PFSK-1 (cell line): ENCODE data around the gene ENO1.

Experiments used
- FOXP2 ChIP-seq: optimal IDR thresholded peaks from 2 replicates; pipeline ENCODE3; 2011; ENCODE audit warnings: borderline replicate concordance, control low read depth, inconsistent platforms; ENCODE audit not compliant: insufficient read depth; ENCODE audit errors: extremely low read length, extremely low read depth
- POLR2AphosphoS5 ChIP-seq: IDR thresholded peaks from 2 replicates; pipeline ENCODE4 v1.6.1; 2012; ENCODE audit warnings: low read depth, mild to moderate bottlenecking, control low read depth, low read length, moderate library complexity
- SIN3A ChIP-seq: IDR thresholded peaks from 2 replicates; pipeline ENCODE4 v1.6.1; 2012; ENCODE audit warnings: mild to moderate bottlenecking, low read length, moderate library complexity, borderline replicate concordance; ENCODE audit not compliant: insufficient read depth
- TAF1 ChIP-seq: IDR thresholded peaks from 2 replicates; pipeline ENCODE4 v1.6.1; 2012; ENCODE audit warnings: low read length, control low read depth, borderline replicate concordance; ENCODE audit not compliant: insufficient read depth
- TF ChIP-seq, protein P1 (sequence below), 2 experiments: IDR thresholded peaks; 2 replicates each; pipeline versions ENCODE4 v1.6.1 to v1.8.0; 2011 to 2012; ENCODE audit warnings: low read depth in 2 of 2, low read length in 2 of 2, control low read depth in 1 of 2, inconsistent platforms in 1 of 2, mild to moderate bottlenecking in 1 of 2, moderate library complexity in 1 of 2; ENCODE audit not compliant: insufficient read depth in 1 of 2

ENO1 gene

GRCh38 chr1:8822373-8823294 is 55.9 kb downstream of the ENO1 start:
- peak; percentile 98; the same call in 1 of the 2 replicates for TF ChIP-seq SIN3A
- TF ChIP-seq, protein P1, sequence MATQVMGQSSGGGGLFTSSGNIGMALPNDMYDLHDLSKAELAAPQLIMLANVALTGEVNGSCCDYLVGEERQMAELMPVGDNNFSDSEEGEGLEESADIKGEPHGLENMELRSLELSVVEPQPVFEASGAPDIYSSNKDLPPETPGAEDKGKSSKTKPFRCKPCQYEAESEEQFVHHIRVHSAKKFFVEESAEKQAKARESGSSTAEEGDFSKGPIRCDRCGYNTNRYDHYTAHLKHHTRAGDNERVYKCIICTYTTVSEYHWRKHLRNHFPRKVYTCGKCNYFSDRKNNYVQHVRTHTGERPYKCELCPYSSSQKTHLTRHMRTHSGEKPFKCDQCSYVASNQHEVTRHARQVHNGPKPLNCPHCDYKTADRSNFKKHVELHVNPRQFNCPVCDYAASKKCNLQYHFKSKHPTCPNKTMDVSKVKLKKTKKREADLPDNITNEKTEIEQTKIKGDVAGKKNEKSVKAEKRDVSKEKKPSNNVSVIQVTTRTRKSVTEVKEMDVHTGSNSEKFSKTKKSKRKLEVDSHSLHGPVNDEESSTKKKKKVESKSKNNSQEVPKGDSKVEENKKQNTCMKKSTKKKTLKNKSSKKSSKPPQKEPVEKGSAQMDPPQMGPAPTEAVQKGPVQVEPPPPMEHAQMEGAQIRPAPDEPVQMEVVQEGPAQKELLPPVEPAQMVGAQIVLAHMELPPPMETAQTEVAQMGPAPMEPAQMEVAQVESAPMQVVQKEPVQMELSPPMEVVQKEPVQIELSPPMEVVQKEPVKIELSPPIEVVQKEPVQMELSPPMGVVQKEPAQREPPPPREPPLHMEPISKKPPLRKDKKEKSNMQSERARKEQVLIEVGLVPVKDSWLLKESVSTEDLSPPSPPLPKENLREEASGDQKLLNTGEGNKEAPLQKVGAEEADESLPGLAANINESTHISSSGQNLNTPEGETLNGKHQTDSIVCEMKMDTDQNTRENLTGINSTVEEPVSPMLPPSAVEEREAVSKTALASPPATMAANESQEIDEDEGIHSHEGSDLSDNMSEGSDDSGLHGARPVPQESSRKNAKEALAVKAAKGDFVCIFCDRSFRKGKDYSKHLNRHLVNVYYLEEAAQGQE (IDR thresholded peaks at IDR 0.05; ENCODE audit: insufficient read depth in 1 of 2, low read depth in 2 of 2, low read length in 2 of 2): peak in 1 of 2 experiments; percentile 70; a peak in 1 of 4 replicates
- TF ChIP-seq FOXP2: no peak
- TF ChIP-seq POLR2AphosphoS5: peak; percentile 66
- TF ChIP-seq TAF1: peak; percentile 65; the same call in 1 of the 2 replicates

- TF ChIP-seq SIN3A (no peak), FOXP2 (no peak), POLR2AphosphoS5 (no peak), TAF1 (no peak)
- TF ChIP-seq, protein P1 (IDR thresholded peaks at IDR 0.05; ENCODE audit: insufficient read depth in 1 of 2, low read depth in 2 of 2, low read length in 2 of 2): no peak
These were observed 57.4 kb downstream of the ENO1 start for GRCh38 chr1:8821084-8821483.

DNA sequence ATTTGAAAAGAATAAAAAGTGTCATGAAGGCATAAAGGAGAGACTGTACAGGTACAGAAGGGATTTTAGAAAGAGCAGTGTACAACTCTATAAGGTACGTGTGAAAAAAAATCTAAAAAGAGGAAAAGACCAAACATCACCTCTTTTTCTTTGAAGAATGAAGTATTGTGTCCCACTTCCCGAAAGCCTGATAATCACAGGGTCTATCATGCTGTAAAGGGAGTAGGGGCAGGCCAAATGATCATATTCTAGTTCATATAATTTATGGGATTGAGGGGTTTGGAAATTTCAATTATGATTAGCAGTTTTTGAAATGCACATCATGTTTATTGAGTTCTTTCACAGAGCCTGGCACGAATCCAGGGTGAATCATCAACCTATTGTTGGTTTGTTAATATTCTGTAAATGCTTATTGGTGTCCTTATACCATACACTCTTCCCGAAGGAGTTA is 60.1 kb downstream of the ENO1 start:
- no peak for TF ChIP-seq FOXP2
- TF ChIP-seq, protein P1 (IDR thresholded peaks at IDR 0.05; ENCODE audit: insufficient read depth in 1 of 2, low read depth in 2 of 2, low read length in 2 of 2): no peak
- TF ChIP-seq TAF1: no peak
- no peak for TF ChIP-seq POLR2AphosphoS5
- no peak for TF ChIP-seq SIN3A

DNA sequence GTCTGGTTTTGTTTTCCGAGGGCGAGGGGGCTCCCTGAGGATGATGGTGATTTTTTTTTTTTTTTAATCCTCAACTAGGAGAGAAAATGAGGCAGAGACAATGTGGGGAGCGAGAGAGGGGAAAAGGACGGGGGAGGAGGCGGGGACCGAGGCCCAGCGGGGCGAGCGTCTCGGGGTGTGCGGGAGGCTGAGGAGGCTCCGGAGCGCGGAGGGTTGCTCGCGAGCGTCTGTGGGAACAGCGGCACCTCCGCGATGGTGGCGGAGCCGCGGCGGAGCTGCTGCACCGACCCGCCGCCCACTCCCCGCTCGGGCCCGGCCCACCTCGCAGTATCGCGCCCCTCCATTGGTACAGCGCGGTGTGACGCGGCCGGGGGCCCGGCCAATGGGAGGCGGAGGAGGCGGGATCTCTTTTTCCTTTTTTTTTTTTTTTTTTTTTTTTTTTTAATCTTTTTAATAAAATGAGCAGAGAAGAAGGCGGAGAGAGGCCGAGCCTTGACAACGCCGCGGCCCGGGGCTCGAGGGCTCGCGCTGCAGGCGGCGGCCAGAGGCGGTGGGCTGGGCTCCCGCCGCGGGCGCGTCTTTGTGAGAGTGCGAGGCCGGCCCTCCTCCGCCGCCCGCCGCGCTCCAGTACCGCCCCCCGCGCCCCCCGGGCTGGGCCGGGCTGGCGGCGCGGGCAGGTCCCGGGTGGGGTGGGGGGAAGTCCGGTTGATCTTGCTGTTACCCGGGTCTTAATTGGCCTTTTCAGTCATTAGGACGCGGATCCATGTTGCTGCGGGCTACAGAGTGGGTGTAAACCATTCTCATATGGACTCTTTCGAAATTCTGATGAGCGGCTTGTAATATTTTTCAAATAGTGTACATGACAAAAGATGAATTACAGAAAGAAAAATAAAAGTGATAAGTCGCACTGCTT is 60.8 kb downstream of the ENO1 start, which contains the start of gene RERE:
RERE (minus strand) TSS at position 229 of the 913 bp plus-strand sequence.
- peak; percentile 28 for TF ChIP-seq FOXP2
- TF ChIP-seq, protein P1 (IDR thresholded peaks at IDR 0.05; ENCODE audit: insufficient read depth in 1 of 2, low read depth in 2 of 2, low read length in 2 of 2): no peak; a peak in 1 of 4 replicates
- TF ChIP-seq POLR2AphosphoS5: peak; percentile 67
- TF ChIP-seq TAF1: peak; percentile 92; the same call in 1 of the 2 replicates
